Peyer's patch (tissue), 4 donors: ENCODE results near the gene NFATC4. TPM values are rescaled to one million over a fixed set of nuclear protein-coding genes. Genes with fewer than 3 reads are reported as not detected.
"Not testable (repeated sequence)": the region's sequence is repeated elsewhere in the genome, so short reads cannot be mapped to it uniquely, and the experiment has no call there.

Source experiments
- DNase-seq, 3 donors: peaks; one replicate each; pipeline ENCODE4 v3.0.0-alpha.2; 2017 to 2019
- H3K27ac ChIP-seq, 4 donors: fragments of 200-600 bp; sonication (generic); one replicate each; pipeline ENCODE4 v1.5.1; 2016 to 2019
- H3K27me3 ChIP-seq, 2 donors: fragments of 200-600 bp; sonication (generic); one replicate each; pipeline ENCODE4 v1.5.1; 2019
- H3K36me3 ChIP-seq, 3 donors: fragments of 200-600 bp; sonication (generic); one replicate each; pipeline ENCODE4 v1.5.1; 2016 to 2019
- H3K4me1 ChIP-seq, 4 donors: fragments of 200-600 bp; sonication (generic); one replicate each; pipeline ENCODE4 v1.5.1; 2016 to 2019
- H3K4me3 ChIP-seq, 4 donors: fragments of 200-600 bp; sonication (generic); 1 replicate in 3 of 4; 2 replicates in 1 of 4; pipeline ENCODE4 v1.5.1; 2016 to 2019; ENCODE audit warnings: mild to moderate bottlenecking in 1 of 4
- H3K9me3 ChIP-seq, 4 donors: fragments of 200-600 bp; sonication (generic); one replicate each; pipeline ENCODE4 v1.5.1; 2016 to 2019; ENCODE audit warnings: mild to moderate bottlenecking in 1 of 4
- POLR2A ChIP-seq, 2 donors: fragments of 450-650 bp; IDR thresholded peaks; one replicate each; pipeline ENCODE4 v1.5.1; 2017; ENCODE audit warnings: antibody characterized with exemption in 2 of 2, mild to moderate bottlenecking in 2 of 2, moderate library complexity in 2 of 2
- total RNA-seq, 4 donors: library from RNA; depleted of rRNA; stranded (reverse); fragments of >200 nt; gene quantifications; one replicate each; pipeline ENCODE4 v1.1.0, GENCODE V29; 2016
- TF ChIP-seq, protein P1 (sequence below), 6 experiments: fragments of 450-650 bp in 4 of 6; fragments of 200-600 bp in 2 of 6; sonication (generic) in 1 of 6; IDR thresholded peaks; one replicate each; pipeline ENCODE4 v1.5.1; 2017 to 2019; ENCODE audit warnings: antibody characterized with exemption in 6 of 6, mild to moderate bottlenecking in 3 of 6, moderate library complexity in 1 of 6

NFATC4 gene
- total RNA-seq, 4 donors from 2014 or later: 6.5 to 52.0 (median 21.5) TPM

- no peak for DNase-seq
- H3K27ac ChIP-seq: peak overlapping the region; percentile 73 to 87 (median 80)
- TF ChIP-seq POLR2A (IDR thresholded peaks at IDR 0.05): no peak
- TF ChIP-seq, protein P1, sequence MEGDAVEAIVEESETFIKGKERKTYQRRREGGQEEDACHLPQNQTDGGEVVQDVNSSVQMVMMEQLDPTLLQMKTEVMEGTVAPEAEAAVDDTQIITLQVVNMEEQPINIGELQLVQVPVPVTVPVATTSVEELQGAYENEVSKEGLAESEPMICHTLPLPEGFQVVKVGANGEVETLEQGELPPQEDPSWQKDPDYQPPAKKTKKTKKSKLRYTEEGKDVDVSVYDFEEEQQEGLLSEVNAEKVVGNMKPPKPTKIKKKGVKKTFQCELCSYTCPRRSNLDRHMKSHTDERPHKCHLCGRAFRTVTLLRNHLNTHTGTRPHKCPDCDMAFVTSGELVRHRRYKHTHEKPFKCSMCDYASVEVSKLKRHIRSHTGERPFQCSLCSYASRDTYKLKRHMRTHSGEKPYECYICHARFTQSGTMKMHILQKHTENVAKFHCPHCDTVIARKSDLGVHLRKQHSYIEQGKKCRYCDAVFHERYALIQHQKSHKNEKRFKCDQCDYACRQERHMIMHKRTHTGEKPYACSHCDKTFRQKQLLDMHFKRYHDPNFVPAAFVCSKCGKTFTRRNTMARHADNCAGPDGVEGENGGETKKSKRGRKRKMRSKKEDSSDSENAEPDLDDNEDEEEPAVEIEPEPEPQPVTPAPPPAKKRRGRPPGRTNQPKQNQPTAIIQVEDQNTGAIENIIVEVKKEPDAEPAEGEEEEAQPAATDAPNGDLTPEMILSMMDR (IDR thresholded peaks at IDR 0.05): no peak
- H3K9me3 ChIP-seq: no peaks in the 10 kb centered on the region
- H3K4me3 ChIP-seq: peak overlapping the region in 1 of 4 donors; percentile 65
- no peaks in the 10 kb centered on the region for H3K36me3 ChIP-seq
- no peaks in the 10 kb centered on the region for H3K27me3 ChIP-seq
- H3K4me1 ChIP-seq: peaks cover 0 to 33% (median 15%) of the 10 kb centered on the region in 4 donors
Observed at GRCh38 chr14:24369463-24369862, 1.5 kb downstream of the NFATC4 start.

- no peak for DNase-seq
- Histone ChIP-seq H3K4me1 (peaks cover 0 to 31% (median 15%) of the 10 kb centered on the region in 4 donors), H3K4me3 (no peak overlapping the region), H3K9me3 (no peaks in the 10 kb centered on the region), H3K36me3 (no peaks in the 10 kb centered on the region), H3K27me3 (no peaks in the 10 kb centered on the region), H3K27ac (no peak overlapping the region)
- no peak for TF ChIP-seq POLR2A (IDR thresholded peaks at IDR 0.05)
- TF ChIP-seq, protein P1 (IDR thresholded peaks at IDR 0.05): no peak
Observed at GRCh38 chr14:24369907-24370687, 2.1 kb downstream of the NFATC4 start.

GRCh38 chr14:24370748-24371147, 2.8 kb downstream of the NFATC4 start:
- H3K4me1 ChIP-seq: peaks cover 0 to 24% (median 12%) of the 10 kb centered on the region in 4 donors
- H3K4me3 ChIP-seq: no peak overlapping the region
- no peak for DNase-seq
- no peaks in the 10 kb centered on the region for H3K9me3 ChIP-seq
- TF ChIP-seq, protein P1 (IDR thresholded peaks at IDR 0.05): no peak
- no peak for TF ChIP-seq POLR2A (IDR thresholded peaks at IDR 0.05)
- no peaks in the 10 kb centered on the region for H3K27me3 ChIP-seq
- H3K36me3 ChIP-seq: no peaks in the 10 kb centered on the region
- no peak overlapping the region for H3K27ac ChIP-seq

GRCh38 chr14:24371605-24372004, 3.6 kb downstream of the NFATC4 start:
- not testable (repeated sequence) for H3K27ac ChIP-seq, H3K27me3 ChIP-seq, H3K4me3 ChIP-seq, H3K36me3 ChIP-seq, DNase-seq, H3K9me3 ChIP-seq
- peaks cover 0 to 18% (median 8%) of the 10 kb centered on the region in 4 donors for H3K4me1 ChIP-seq

DNA sequence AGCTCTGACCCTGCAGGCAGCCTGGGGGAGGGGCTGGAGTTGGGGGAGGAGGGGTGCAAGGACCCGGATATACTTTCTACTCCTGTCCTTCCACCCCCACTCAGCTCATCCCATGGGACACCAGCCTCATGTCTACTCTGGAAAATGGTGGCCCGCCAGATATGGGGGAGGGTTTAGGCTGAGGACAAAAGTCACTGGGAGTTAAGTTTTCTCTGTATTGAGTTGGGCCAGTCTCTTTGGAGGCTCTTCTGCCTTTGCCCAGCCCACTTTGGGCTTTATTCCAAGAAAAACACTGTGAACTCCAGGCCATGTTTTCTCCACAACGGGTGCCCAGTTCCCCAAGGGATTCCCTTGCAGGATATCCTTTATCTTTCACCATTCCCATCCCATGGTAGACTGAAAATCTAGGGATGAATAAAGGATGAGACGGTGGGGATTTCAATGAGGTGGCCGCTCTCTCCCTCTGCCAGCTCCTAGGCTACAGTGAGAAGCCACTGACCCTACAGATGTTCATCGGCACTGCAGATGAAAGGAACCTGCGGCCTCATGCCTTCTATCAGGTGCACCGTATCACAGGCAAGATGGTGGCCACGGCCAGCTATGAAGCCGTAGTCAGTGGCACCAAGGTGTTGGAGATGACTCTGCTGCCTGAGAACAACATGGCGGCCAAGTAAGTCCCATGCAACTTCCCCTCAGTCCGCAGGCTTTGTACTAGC, 4.9 kb downstream of the NFATC4 start:
- Histone ChIP-seq H3K27ac (no peak overlapping the region), H3K4me3 (no peak overlapping the region), H3K27me3 (no peaks in the 10 kb centered on the region), H3K4me1 (peaks cover 0 to 12% (median 6%) of the 10 kb centered on the region in 4 donors), H3K36me3 (no peaks in the 10 kb centered on the region), H3K9me3 (no peaks in the 10 kb centered on the region)
- TF ChIP-seq, protein P1 (IDR thresholded peaks at IDR 0.05): no peak
- TF ChIP-seq POLR2A (IDR thresholded peaks at IDR 0.05): no peak
- no peak for DNase-seq

DNA sequence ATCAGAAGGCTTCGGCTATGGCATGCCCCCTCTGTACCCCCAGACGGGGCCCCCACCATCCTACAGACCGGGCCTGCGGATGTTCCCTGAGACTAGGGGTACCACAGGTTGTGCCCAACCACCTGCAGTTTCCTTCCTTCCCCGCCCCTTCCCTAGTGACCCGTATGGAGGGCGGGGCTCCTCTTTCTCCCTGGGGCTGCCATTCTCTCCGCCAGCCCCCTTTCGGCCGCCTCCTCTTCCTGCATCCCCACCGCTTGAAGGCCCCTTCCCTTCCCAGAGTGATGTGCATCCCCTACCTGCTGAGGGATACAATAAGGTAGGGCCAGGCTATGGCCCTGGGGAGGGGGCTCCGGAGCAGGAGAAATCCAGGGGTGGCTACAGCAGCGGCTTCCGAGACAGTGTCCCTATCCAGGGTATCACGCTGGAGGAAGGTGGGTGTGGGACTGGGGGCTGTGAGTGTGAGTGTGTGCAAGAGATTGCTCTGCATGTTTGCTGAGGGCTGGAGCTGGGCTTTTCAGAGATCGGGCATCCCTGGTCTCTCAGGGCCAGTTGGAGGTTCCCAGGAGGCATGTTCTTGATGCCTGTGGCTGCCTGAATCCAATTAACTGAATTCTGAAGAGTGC, 8.6 kb downstream of the NFATC4 start:
- DNase-seq: no peak
- no peaks in the 10 kb centered on the region for H3K9me3 ChIP-seq
- no peaks in the 10 kb centered on the region for H3K27me3 ChIP-seq
- H3K4me1 ChIP-seq: no peaks in the 10 kb centered on the region
- TF ChIP-seq, protein P1 (IDR thresholded peaks at IDR 0.05): no peak
- no peak for TF ChIP-seq POLR2A (IDR thresholded peaks at IDR 0.05)
- H3K27ac ChIP-seq: no peak overlapping the region
- no peak overlapping the region for H3K4me3 ChIP-seq
- no peaks in the 10 kb centered on the region for H3K36me3 ChIP-seq
